Naive thymus-derived CD4-positive, alpha-beta T cell (primary cell): ENCODE results near the gene LCN12. TPM values are rescaled to one million over a fixed set of nuclear protein-coding genes. Genes with fewer than 3 reads are reported as not detected.

Source experiments
- ATAC-seq: fragments of 150-1000 bp; cut with Tn5 transposase; 2 replicates; pipeline ENCODE4 v1.10.0; 2021; ENCODE audit warnings: mild to moderate bottlenecking, moderate library complexity
- CTCF ChIA-PET: fragments of 350-600 bp; sonication (Branson Sonifier 250); formaldehyde crosslinking; loops from one replicate; lab custom pipeline; 2021; ENCODE audit warnings: antibody characterized with exemption; lab: Charles Lee
- POLR2A ChIA-PET: fragments of 350-600 bp; sonication (Branson Sonifier 250); formaldehyde crosslinking; loops from one replicate; lab custom pipeline; 2021; ENCODE audit warnings: antibody characterized with exemption, inconsistent platforms; lab: Charles Lee
- DNase-seq, 9 donors: peaks; one replicate each; pipeline versions ENCODE4 v3.0.0 to v3.0.0-alpha.2; 2020 to 2022; ENCODE audit warnings: mixed read lengths in 1 of 9
- H3K27ac ChIP-seq: one replicate; pipeline ENCODE4 v1.7.0; 2013; ENCODE audit warnings: mild to moderate bottlenecking, low read depth, low read length, moderate library complexity
- H3K27me3 ChIP-seq, 2 donors: one replicate each; pipeline ENCODE4 v1.7.0; 2013; ENCODE audit warnings: low read length in 2 of 2, mild to moderate bottlenecking in 2 of 2, moderate library complexity in 2 of 2; ENCODE audit not compliant: control insufficient read depth in 2 of 2, insufficient read depth in 2 of 2
- H3K36me3 ChIP-seq, 3 experiments: 1 replicate in 2 of 3; 2 replicates in 1 of 3; pipeline ENCODE4 v1.7.0; 2013; ENCODE audit warnings: low read length in 3 of 3, mild to moderate bottlenecking in 3 of 3, moderate library complexity in 1 of 3; ENCODE audit not compliant: insufficient read depth in 3 of 3, control insufficient read depth in 2 of 3
- H3K4me1 ChIP-seq, 2 donors: one replicate each; pipeline ENCODE4 v1.7.0; 2013; ENCODE audit warnings: low read length in 2 of 2, mild to moderate bottlenecking in 2 of 2, moderate library complexity in 1 of 2; ENCODE audit not compliant: control insufficient read depth in 2 of 2, insufficient read depth in 2 of 2
- H3K4me3 ChIP-seq: 2 replicates; pipeline ENCODE4 v1.7.0; 2013; ENCODE audit warnings: mild to moderate bottlenecking, low read length
- H3K9me3 ChIP-seq, 3 experiments: 1 replicate in 2 of 3; 2 replicates in 1 of 3; pipeline ENCODE4 v1.7.0; 2013; ENCODE audit warnings: low read length in 3 of 3; ENCODE audit not compliant: control insufficient read depth in 2 of 3
- H3K27ac Mint-ChIP-seq, 9 donors: one replicate each; pipeline ENCODE4 v1.8.0; 2020 to 2022; ENCODE audit warnings: mixed read lengths in 9 of 9, mild to moderate bottlenecking in 8 of 9, moderate library complexity in 5 of 9, inconsistent platforms in 2 of 9
- H3K27me3 Mint-ChIP-seq, 5 donors: one replicate each; pipeline ENCODE4 v1.8.0; 2021 to 2022; ENCODE audit warnings: mixed read lengths in 5 of 5, mild to moderate bottlenecking in 1 of 5
- H3K36me3 Mint-ChIP-seq, 5 donors: one replicate each; pipeline ENCODE4 v1.8.0; 2020 to 2022; ENCODE audit warnings: mixed read lengths in 5 of 5, mild to moderate bottlenecking in 3 of 5, inconsistent platforms in 1 of 5
- H3K4me1 Mint-ChIP-seq, 7 donors: one replicate each; pipeline ENCODE4 v1.8.0; 2020 to 2022; ENCODE audit warnings: mixed read lengths in 7 of 7, mild to moderate bottlenecking in 3 of 7, inconsistent platforms in 1 of 7
- H3K4me3 Mint-ChIP-seq, 10 donors: one replicate each; pipeline ENCODE4 v1.8.0; 2020 to 2022; ENCODE audit warnings: mild to moderate bottlenecking in 10 of 10, mixed read lengths in 10 of 10, moderate library complexity in 6 of 10, inconsistent platforms in 2 of 10
- H3K9me3 Mint-ChIP-seq, 11 donors: one replicate each; pipeline ENCODE4 v1.8.0; 2020 to 2022; ENCODE audit warnings: mixed read lengths in 11 of 11, mild to moderate bottlenecking in 4 of 11, inconsistent platforms in 1 of 11, moderate library complexity in 1 of 11
- intact Hi-C, 2 donors: fragments of 100-400 bp; cut with micrococcal nuclease; formaldehyde crosslinking; loops; one replicate each; pipeline ENCODE4 v1.15.1; 2023
- polyA plus RNA-seq, 2 donors: library from polyadenylated mRNA; unstranded; fragments of 300-500 nt; fragmentation: Illumina TruSeq; gene quantifications; one replicate each; pipeline ENCODE4 v1.2.3, GENCODE V29; 2021
- total RNA-seq, 6 experiments: library from RNA in 5 of 6; stranded (reverse) in 5 of 6; gene quantifications; 1 replicate in 5 of 6; 2 replicates in 1 of 6; pipeline ENCODE4 v1.2.3 and lab custom pipeline; 2021 to 2026

LCN12 gene
- total and polyA plus RNA-seq, 7 experiments from 2014 or later: 0.89 to 4.9 (median 2.6) TPM; not detected in 2

DNA sequence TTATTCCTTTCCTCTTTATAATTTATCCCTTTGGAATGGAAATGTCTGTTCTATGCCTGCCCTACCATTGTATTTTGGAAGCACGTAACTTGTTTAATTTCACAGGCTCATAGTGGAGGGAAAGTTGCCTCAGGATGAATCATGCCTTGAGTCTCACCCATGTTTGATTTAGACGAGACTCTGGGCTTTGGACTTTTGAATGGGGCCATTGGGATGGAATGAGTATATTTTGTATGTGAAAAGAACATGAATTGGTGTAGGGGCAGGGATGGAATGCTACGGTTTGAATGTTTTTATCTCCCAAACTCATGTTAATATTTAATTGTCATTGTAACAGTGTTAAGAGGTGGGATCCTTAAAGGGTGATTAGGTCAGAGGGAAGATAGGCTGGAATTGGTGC lies 17.8 kb upstream of the LCN12 start:
- ChIA-PET CTCF (no interaction called here), POLR2A (no interaction called here)
- H3K9me3 Mint-ChIP-seq: peaks cover 0 to 8% (median 0%) of the 10 kb centered on the region in 11 donors
- no peak overlapping the region for H3K4me3 ChIP-seq
- peak overlapping the region in 1 of 9 donors; percentile 1 for H3K27ac Mint-ChIP-seq
- no peak for DNase-seq
- no peaks in the 10 kb centered on the region for H3K27me3 Mint-ChIP-seq
- H3K4me3 Mint-ChIP-seq: no peak overlapping the region
- intact Hi-C loops: no loop called here
- no peaks in the 10 kb centered on the region for H3K27me3 ChIP-seq
- peaks cover 0 to 3% (median 0%) of the 10 kb centered on the region in 3 experiments for H3K36me3 ChIP-seq
- H3K4me1 ChIP-seq: no peaks in the 10 kb centered on the region
- H3K36me3 Mint-ChIP-seq: peaks cover 0 to 23% (median 10%) of the 10 kb centered on the region in 5 donors
- no peak for ATAC-seq
- no peak overlapping the region for H3K27ac ChIP-seq
- peaks cover 0 to 4% (median 0%) of the 10 kb centered on the region in 3 experiments for H3K9me3 ChIP-seq
- peaks cover 0 to 20% (median 9%) of the 10 kb centered on the region in 7 donors for H3K4me1 Mint-ChIP-seq

DNA sequence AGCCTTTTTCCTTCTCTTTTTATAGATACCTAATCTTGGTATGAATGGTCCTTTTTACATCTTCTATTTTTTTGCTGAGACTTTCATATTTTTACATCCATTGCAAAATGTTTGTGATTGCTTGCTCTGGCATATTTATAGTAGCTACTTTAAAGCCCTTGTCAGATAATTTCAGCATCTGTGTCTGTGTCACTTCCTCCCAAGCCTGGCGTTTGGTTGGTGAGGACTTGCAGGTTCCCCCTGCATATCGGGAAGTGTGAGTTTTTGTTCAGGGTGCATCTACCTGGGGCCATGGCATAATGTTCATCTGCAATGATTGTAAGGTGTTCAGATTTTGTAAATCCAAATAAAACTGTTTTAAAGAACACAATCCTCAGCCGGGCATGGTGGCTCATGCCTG lies 16.4 kb upstream of the LCN12 start:
- CTCF ChIA-PET: no interaction called here

DNA sequence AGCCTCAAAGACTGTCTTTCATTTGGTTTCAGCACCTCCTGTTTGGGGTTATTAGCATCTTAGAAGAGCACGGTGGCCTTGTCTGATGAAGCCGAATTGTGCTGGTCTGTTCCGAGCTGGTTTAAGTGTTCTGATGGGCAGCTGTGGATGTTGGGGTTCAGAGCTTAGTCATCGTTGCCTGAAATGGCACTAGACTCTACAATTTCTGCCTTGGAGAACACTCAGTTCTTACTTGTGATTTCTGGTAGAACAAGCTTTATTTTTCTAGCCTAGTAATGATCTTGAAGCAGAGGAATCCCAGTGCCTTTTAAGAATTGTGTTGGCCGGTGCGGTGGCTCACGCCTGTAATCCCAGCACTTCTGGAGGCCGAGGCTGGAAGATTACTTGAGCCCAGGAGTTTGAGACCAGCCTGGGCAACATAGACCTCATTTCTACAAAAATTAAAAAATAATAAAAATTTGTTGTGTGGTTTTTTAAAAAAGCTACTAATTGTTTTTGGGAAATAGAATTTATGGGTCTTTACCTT lies 15.4 kb upstream of the LCN12 start:
- no peak overlapping the region for H3K27ac Mint-ChIP-seq
- Histone ChIP-seq H3K27ac (no peak overlapping the region), H3K4me1 (no peaks in the 10 kb centered on the region), H3K4me3 (no peak overlapping the region), H3K9me3 (peaks cover 0 to 4% (median 0%) of the 10 kb centered on the region in 3 experiments), H3K27me3 (no peaks in the 10 kb centered on the region), H3K36me3 (peaks cover 0 to 27% (median 6%) of the 10 kb centered on the region in 3 experiments)
- H3K9me3 Mint-ChIP-seq: peaks cover 0 to 10% (median 1%) of the 10 kb centered on the region in 11 donors
- H3K36me3 Mint-ChIP-seq: peaks cover 0 to 22% (median 13%) of the 10 kb centered on the region in 5 donors
- CTCF ChIA-PET: interaction anchor here (0.9 to 2.0 kb wide), 2 partner anchors 37 to 159 kb away, joined by 3 to 5 read pairs; no protein-coding TSS in a partner anchor
- no peak for DNase-seq
- H3K4me1 Mint-ChIP-seq: peaks cover 0 to 20% (median 9%) of the 10 kb centered on the region in 7 donors
- H3K27me3 Mint-ChIP-seq: no peaks in the 10 kb centered on the region
- POLR2A ChIA-PET: interaction anchor here (0.7 kb wide), 1 partner anchor 37 kb away, joined by 3 read pairs; no protein-coding TSS in a partner anchor
- no peak overlapping the region for H3K4me3 Mint-ChIP-seq
- intact Hi-C loops: no loop called here
- ATAC-seq: no peak

More for the DNA sequence above, 16.4 kb upstream of the LCN12 start:
- Mint-ChIP-seq H3K36me3 (peaks cover 0 to 22% (median 13%) of the 10 kb centered on the region in 5 donors), H3K9me3 (peaks cover 0 to 10% (median 0%) of the 10 kb centered on the region in 11 donors), H3K27me3 (no peaks in the 10 kb centered on the region), H3K4me1 (peaks cover 0 to 20% (median 9%) of the 10 kb centered on the region in 7 donors), H3K4me3 (no peak overlapping the region), H3K27ac (no peak overlapping the region)
- ATAC-seq: no peak
- H3K36me3 ChIP-seq: peaks cover 0 to 17% (median 0%) of the 10 kb centered on the region in 3 experiments
- H3K4me1 ChIP-seq: no peaks in the 10 kb centered on the region
- no peak overlapping the region for H3K27ac ChIP-seq
- H3K4me3 ChIP-seq: no peak overlapping the region
- no peaks in the 10 kb centered on the region for H3K27me3 ChIP-seq
- intact Hi-C loops: no loop called here
- POLR2A ChIA-PET: interaction anchor here (0.6 kb wide), 1 partner anchor 96 kb away, joined by 4 read pairs; no protein-coding TSS in a partner anchor
- no peak for DNase-seq
- peaks cover 0 to 4% (median 0%) of the 10 kb centered on the region in 3 experiments for H3K9me3 ChIP-seq

DNA sequence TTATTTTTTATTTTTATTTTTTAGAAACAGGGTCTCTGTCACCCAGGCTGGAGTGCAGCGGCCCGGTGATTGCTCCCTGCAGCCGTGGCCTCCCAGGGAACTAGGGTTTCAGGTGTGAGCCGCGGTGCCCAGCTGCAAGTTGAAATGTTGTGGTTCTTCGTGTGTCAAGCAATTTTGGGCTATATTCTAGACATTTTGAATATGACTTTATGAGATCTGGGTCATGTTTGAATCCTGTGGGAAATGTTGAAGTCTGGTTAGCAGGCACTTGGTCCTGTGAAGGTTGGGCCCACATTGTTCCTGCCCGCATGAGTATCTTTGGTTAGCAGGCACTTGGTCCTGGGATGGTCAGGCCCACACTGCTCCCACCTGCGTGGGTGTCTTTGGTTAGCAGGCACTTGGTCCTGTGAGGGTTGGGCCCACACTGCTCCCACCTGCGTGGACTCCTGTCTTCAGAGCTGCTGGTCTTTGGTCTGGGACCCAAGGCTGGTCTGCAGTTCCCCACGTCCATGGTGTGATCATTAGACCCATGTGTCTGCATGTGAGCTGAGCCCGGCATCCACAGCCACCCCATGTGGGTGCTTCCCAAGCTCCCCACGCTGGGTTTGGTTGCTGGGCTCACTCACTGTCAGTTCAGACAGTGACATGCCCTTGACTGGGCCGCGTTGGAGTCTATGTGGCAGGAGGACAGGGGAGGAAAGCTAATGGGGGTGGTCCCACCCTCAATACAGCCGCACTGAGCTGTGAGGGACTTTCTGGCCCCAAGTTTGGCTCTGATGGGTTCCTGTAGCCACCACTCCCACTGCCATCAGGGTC lies 14.7 kb upstream of the LCN12 start:
- peaks cover 0 to 22% (median 12%) of the 10 kb centered on the region in 5 donors for H3K36me3 Mint-ChIP-seq
- Histone ChIP-seq H3K4me3 (no peak overlapping the region), H3K27me3 (no peaks in the 10 kb centered on the region), H3K36me3 (peaks cover 0 to 34% (median 6%) of the 10 kb centered on the region in 3 experiments), H3K4me1 (no peaks in the 10 kb centered on the region), H3K9me3 (peaks cover 0 to 4% (median 0%) of the 10 kb centered on the region in 3 experiments), H3K27ac (no peak overlapping the region)
- peaks cover 0 to 10% (median 1%) of the 10 kb centered on the region in 11 donors for H3K9me3 Mint-ChIP-seq
- H3K27me3 Mint-ChIP-seq: no peaks in the 10 kb centered on the region
- intact Hi-C loops: no loop called here
- ATAC-seq (no peak), DNase-seq (peak in 1 of 9 donors; percentile 1)
- no peak overlapping the region for H3K27ac Mint-ChIP-seq
- ChIA-PET CTCF (interaction anchor here (2.0 kb wide), 1 partner anchor 37 kb away, joined by 5 read pairs; no protein-coding TSS in a partner anchor), POLR2A (no interaction called here)
- H3K4me3 Mint-ChIP-seq: no peak overlapping the region
- peaks cover 0 to 18% (median 10%) of the 10 kb centered on the region in 7 donors for H3K4me1 Mint-ChIP-seq

DNA sequence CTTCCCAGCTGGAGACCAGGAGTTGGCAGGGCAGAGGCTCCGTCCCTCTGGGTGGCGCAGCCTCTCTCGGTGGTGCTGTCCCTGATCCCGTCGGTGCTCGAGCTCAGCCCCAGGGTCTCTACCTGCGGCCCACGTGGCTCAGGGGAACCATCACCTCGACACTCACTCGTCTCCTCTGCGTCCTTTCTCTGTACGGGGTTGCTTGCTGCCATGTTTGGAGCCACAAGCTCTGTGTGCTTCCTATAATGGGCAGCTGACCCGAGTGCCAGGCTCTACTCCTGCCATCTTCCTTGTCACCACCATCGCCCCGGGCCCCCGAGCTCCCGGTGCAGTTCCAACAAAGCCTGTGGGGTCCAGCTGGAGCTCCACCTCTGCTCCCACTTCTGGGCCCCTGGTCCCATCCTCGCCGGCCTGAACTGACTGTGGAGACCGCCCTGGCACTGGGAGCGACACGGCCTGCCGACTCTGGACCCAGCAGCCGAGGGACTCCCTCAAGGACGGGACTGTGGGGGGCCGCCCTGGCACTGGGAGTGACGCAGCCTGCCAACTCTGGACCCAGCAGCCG lies 12.6 kb upstream of the LCN12 start:
- Mint-ChIP-seq H3K9me3 (peaks cover 0 to 10% (median 1%) of the 10 kb centered on the region in 11 donors), H3K4me3 (no peak overlapping the region), H3K4me1 (peaks cover 0 to 18% (median 1%) of the 10 kb centered on the region in 7 donors), H3K27me3 (no peaks in the 10 kb centered on the region), H3K27ac (peak overlapping the region in 1 of 9 donors; percentile 41), H3K36me3 (peaks cover 0 to 22% (median 12%) of the 10 kb centered on the region in 5 donors)
- Histone ChIP-seq H3K4me3 (no peak overlapping the region), H3K36me3 (peaks cover 0 to 43% (median 6%) of the 10 kb centered on the region in 3 experiments), H3K27ac (no peak overlapping the region), H3K4me1 (peaks cover 0 to 4% of the 10 kb centered on the region in 2 donors), H3K27me3 (no peaks in the 10 kb centered on the region), H3K9me3 (peaks cover 0 to 4% (median 0%) of the 10 kb centered on the region in 3 experiments)
- ChIA-PET CTCF (no interaction called here), POLR2A (no interaction called here)
- ATAC-seq: no peak
- no peak for DNase-seq
- intact Hi-C loops: no loop called here

DNA sequence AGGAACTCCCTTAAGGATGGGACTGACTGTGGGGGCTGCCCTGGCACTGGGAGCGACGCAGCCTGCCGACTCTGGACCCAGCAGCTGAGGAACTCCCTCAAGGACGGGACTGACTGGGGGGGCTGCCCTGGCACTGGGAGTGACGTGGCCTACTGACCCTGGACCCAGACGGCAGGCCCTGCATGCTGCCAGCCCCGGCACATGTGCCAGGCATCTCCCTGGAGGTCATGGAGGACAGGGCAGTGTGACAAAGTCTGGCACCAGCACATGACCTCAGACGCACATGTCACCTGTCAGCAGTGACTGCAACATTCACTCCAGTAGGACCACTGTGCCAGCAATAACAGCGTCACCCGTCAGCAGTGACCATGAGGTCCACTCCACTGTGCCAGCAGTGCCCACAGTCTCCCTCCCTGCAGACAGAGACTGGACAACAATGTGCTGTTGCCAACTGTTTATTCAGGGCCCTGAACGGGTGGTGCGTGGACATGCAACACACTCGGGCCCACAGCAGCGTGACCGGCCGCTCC lies 12.0 kb upstream of the LCN12 start:
- Mint-ChIP-seq H3K4me3 (peak overlapping the region in 1 of 10 donors; percentile 20), H3K4me1 (peaks cover 0 to 22% (median 5%) of the 10 kb centered on the region in 7 donors), H3K27ac (no peak overlapping the region), H3K27me3 (no peaks in the 10 kb centered on the region), H3K9me3 (peaks cover 0 to 10% (median 1%) of the 10 kb centered on the region in 11 donors), H3K36me3 (peaks cover 0 to 22% (median 12%) of the 10 kb centered on the region in 5 donors)
- Histone ChIP-seq H3K4me3 (no peak overlapping the region), H3K4me1 (peaks cover 4 to 7% of the 10 kb centered on the region in 2 donors), H3K27me3 (no peaks in the 10 kb centered on the region), H3K36me3 (peaks cover 0 to 43% (median 6%) of the 10 kb centered on the region in 3 experiments), H3K27ac (no peak overlapping the region), H3K9me3 (peaks cover 0 to 4% (median 0%) of the 10 kb centered on the region in 3 experiments)
- ChIA-PET POLR2A (no interaction called here), CTCF (no interaction called here)
- DNase-seq (no peak), ATAC-seq (no peak)
- intact Hi-C loops: loop anchor here (5.0 to 10.0 kb wide), 3 partner anchors 133 to 285 kb away; partner anchors contain the start of genes CYSRT1 (in 1 of the 2), NDOR1 (in 1 of the 2), RABL6 (in 1 of the 2) and RNF208 (in 1 of the 2)
